Measurements from ENCODE around the gene ZFHX3.

The ZFHX3 gene

GRCh38 chr16:73054813-73055482 lies 7.0 kb upstream of the ZFHX3 start:
- DNase-seq: no peak

GRCh38 chr16:73054498-73054812 lies 6.5 kb upstream of the ZFHX3 start:
- DNase-seq: no peak

- no peak for DNase-seq
Observed at GRCh38 chr16:73054125-73054484, 6.2 kb upstream of the ZFHX3 start.

- DNase-seq: no peak
Observed at GRCh38 chr16:73053364-73054124, 5.6 kb upstream of the ZFHX3 start.

GRCh38 chr16:73053038-73053363 lies 5.1 kb upstream of the ZFHX3 start:
- no peak for DNase-seq

- no peak for DNase-seq
Observed at GRCh38 chr16:73052576-73052975, 4.6 kb upstream of the ZFHX3 start.

GRCh38 chr16:73051961-73052360 lies 4.0 kb upstream of the ZFHX3 start:
- no peak for DNase-seq

- no peak for DNase-seq
Observed at GRCh38 chr16:73051226-73051625, 3.3 kb upstream of the ZFHX3 start.

GRCh38 chr16:73050201-73051099 lies 2.5 kb upstream of the ZFHX3 start:
- DNase-seq: no peak

- DNase-seq: no peak
Observed at GRCh38 chr16:73049511-73049910, 1.6 kb upstream of the ZFHX3 start.

GRCh38 chr16:73049091-73049490 lies 1.2 kb upstream of the ZFHX3 start:
- no peak for DNase-seq

- no peak for DNase-seq
Observed at GRCh38 chr16:73048292-73049080, 558 bp upstream of the ZFHX3 start.

- DNase-seq: no peak
Observed at GRCh38 chr16:73047221-73047535, 750 bp downstream of the ZFHX3 start.

GRCh38 chr16:73046849-73047214 lies 1.1 kb downstream of the ZFHX3 start:
- DNase-seq: no peak

- DNase-seq: no peak
Observed at GRCh38 chr16:73046202-73046848, 1.6 kb downstream of the ZFHX3 start.

GRCh38 chr16:73043828-73044467 lies 4.0 kb downstream of the ZFHX3 start:
- no peak for DNase-seq

- no peak for DNase-seq
Observed at GRCh38 chr16:73042807-73043206, 5.1 kb downstream of the ZFHX3 start.

GRCh38 chr16:73041676-73042075 lies 6.3 kb downstream of the ZFHX3 start:
- DNase-seq: no peak

- DNase-seq: no peak
Observed at GRCh38 chr16:73040735-73041402, 7.1 kb downstream of the ZFHX3 start.

- DNase-seq: no peak
Observed at GRCh38 chr16:73040136-73040535, 7.8 kb downstream of the ZFHX3 start.

GRCh38 chr16:73037845-73038570 lies 9.9 kb downstream of the ZFHX3 start:
- DNase-seq: no peak

Measured in activated effector memory CD4-positive, alpha-beta T cell treated with Interleukin-2 at 50 U/mL for 16 hours (primary cell).